Kidney epithelial cell (primary cell): ENCODE data around the gene SYNGR4. TPM values are rescaled to one million over a fixed set of nuclear protein-coding genes. Genes with fewer than 3 reads are reported as not detected.

ENCODE experiments used
- DNase-seq: peaks from one replicate; pipeline ENCODE4 v3.0.0-alpha.2; 2010; ENCODE audit warnings: low read depth
- H3K27me3 ChIP-seq: 2 replicates; pipeline ENCODE4 v1.6.0; 2011; ENCODE audit warnings: low read length; ENCODE audit not compliant: control insufficient read depth, insufficient read depth
- H3K36me3 ChIP-seq: 2 replicates; pipeline ENCODE4 v1.5.1; 2011; ENCODE audit warnings: low read length; ENCODE audit not compliant: control insufficient read depth, insufficient read depth
- H3K4me3 ChIP-seq: 2 replicates; pipeline ENCODE4 v1.5.1; 2011; ENCODE audit warnings: low read depth, mild to moderate bottlenecking, control low read depth, low read length
- CTCF ChIP-seq: IDR thresholded peaks from 2 replicates; pipeline ENCODE4 v1.5.1; 2011; ENCODE audit warnings: mild to moderate bottlenecking, moderate library complexity, low read length, control low read depth, inconsistent platforms; ENCODE audit not compliant: insufficient read depth, poor library complexity, severe bottlenecking
- total RNA-seq: library from RNA; depleted of rRNA; stranded (reverse); fragments of >200 nt; gene quantifications from 2 replicates; pipeline ENCODE4 v1.2.3, GENCODE V29; 2015

SYNGR4 gene
- total RNA-seq, 1 donor from 2014 or later: 0.25 TPM

GRCh38 chr19:48372904-48373303 lies 8.7 kb downstream of the SYNGR4 start:
- TF ChIP-seq CTCF: no peak
- DNase-seq: no peak
- no peaks in the 10 kb centered on the region for H3K27me3 ChIP-seq

GRCh38 chr19:48373567-48373966 lies 9.4 kb downstream of the SYNGR4 start:
- TF ChIP-seq CTCF: no peak
- H3K36me3 ChIP-seq: no peaks in the 10 kb centered on the region

More at GRCh38 chr19:48372904-48373303, 8.7 kb downstream of the SYNGR4 start:
- no peaks in the 10 kb centered on the region for H3K36me3 ChIP-seq
- H3K4me3 ChIP-seq: no peak overlapping the region

GRCh38 chr19:48378194-48378570 lies 14.0 kb downstream of the SYNGR4 start:
- TF ChIP-seq CTCF: no peak
- no peak for DNase-seq
- peaks cover 1% of the 10 kb centered on the region for H3K36me3 ChIP-seq
- H3K27me3 ChIP-seq: no peaks in the 10 kb centered on the region
- H3K4me3 ChIP-seq: no peak overlapping the region

More at GRCh38 chr19:48373567-48373966, 9.4 kb downstream of the SYNGR4 start:
- no peak for DNase-seq
- no peak overlapping the region for H3K4me3 ChIP-seq
- H3K27me3 ChIP-seq: no peaks in the 10 kb centered on the region

GRCh38 chr19:48379058-48379457 lies 14.9 kb downstream of the SYNGR4 start:
- TF ChIP-seq CTCF: no peak
- Histone ChIP-seq H3K4me3 (no peak overlapping the region), H3K36me3 (peaks cover 2% of the 10 kb centered on the region), H3K27me3 (no peaks in the 10 kb centered on the region)
- no peak for DNase-seq

GRCh38 chr19:48381178-48381950 lies 17.2 kb downstream of the SYNGR4 start:
- Histone ChIP-seq H3K4me3 (no peak overlapping the region), H3K27me3 (no peaks in the 10 kb centered on the region), H3K36me3 (peaks cover 2% of the 10 kb centered on the region)
- DNase-seq: no peak
- no peak for TF ChIP-seq CTCF

GRCh38 chr19:48382286-48382685 lies 18.1 kb downstream of the SYNGR4 start:
- TF ChIP-seq CTCF: no peak
- H3K4me3 ChIP-seq: no peak overlapping the region
- DNase-seq: no peak
- peaks cover 4% of the 10 kb centered on the region for H3K36me3 ChIP-seq
- H3K27me3 ChIP-seq: no peaks in the 10 kb centered on the region
